Measurements from ENCODE around the gene MTCH2.

- TF ChIP-seq POLR2A (IDR thresholded peaks at IDR 0.05; ENCODE audit: low read depth, low read length) = no peak
- no peak for TF ChIP-seq POLR2AphosphoS5 (IDR thresholded peaks at IDR 0.05; ENCODE audit: low read depth, low read length)
Measured at GRCh38 chr11:47688111-47688510, 45.8 kb upstream of the MTCH2 start.

Measured in GM12892 (cell line).